Sigmoid colon (tissue), 7 donors: ENCODE results near the gene ATG4B. TPM values are rescaled to one million over a fixed set of nuclear protein-coding genes. Genes with fewer than 3 reads are reported as not detected.

Experiments used
- DNase-seq: peaks from one replicate; pipeline ENCODE4 v3.0.0-alpha.2; 2019
- H3K27ac ChIP-seq, 4 donors: fragments of 200-600 bp; sonication (generic); one replicate each; pipeline ENCODE4 v1.5.1; 2016 to 2019; ENCODE audit warnings: mild to moderate bottlenecking in 1 of 4
- H3K27me3 ChIP-seq, 3 donors: fragments of 200-600 bp; sonication (generic); one replicate each; pipeline ENCODE4 v1.5.1; 2019; ENCODE audit warnings: mild to moderate bottlenecking in 1 of 3
- H3K36me3 ChIP-seq, 4 donors: fragments of 200-600 bp; sonication (generic); one replicate each; pipeline ENCODE4 v1.5.1; 2016 to 2019
- H3K4me1 ChIP-seq, 4 donors: fragments of 200-600 bp; sonication (generic); one replicate each; pipeline ENCODE4 v1.5.1; 2017 to 2019
- H3K4me3 ChIP-seq, 4 donors: fragments of 200-600 bp; sonication (generic); one replicate each; pipeline ENCODE4 v1.5.1; 2017 to 2019; ENCODE audit warnings: mild to moderate bottlenecking in 2 of 4, moderate library complexity in 1 of 4
- H3K9me3 ChIP-seq, 4 donors: fragments of 200-600 bp in 3 of 4; sonication (generic) in 3 of 4; one replicate each; pipeline versions ENCODE4 v1.5.1 to v1.6.1; 2013 to 2019
- CTCF ChIP-seq, 4 experiments: fragments of 450-650 bp in 3 of 4; fragments of 200-600 bp in 1 of 4; IDR thresholded peaks; one replicate each; pipeline ENCODE4 v1.5.1; 2016 to 2019; ENCODE audit warnings: antibody characterized with exemption in 4 of 4, mild to moderate bottlenecking in 3 of 4, moderate library complexity in 2 of 4
- EP300 ChIP-seq, 4 donors: sonication (generic); formaldehyde crosslinking; IDR thresholded peaks; one replicate each; pipeline ENCODE4 v1.6.1; 2017; ENCODE audit warnings: antibody characterized with exemption in 4 of 4
- POLR2A ChIP-seq, 2 donors: fragments of 450-650 bp; IDR thresholded peaks; one replicate each; pipeline ENCODE4 v1.6.1; 2016; ENCODE audit warnings: antibody characterized with exemption in 2 of 2, mild to moderate bottlenecking in 2 of 2, moderate library complexity in 2 of 2
- POLR2AphosphoS5 ChIP-seq, 4 donors: sonication (generic); formaldehyde crosslinking; IDR thresholded peaks; one replicate each; pipeline ENCODE4 v1.6.1; 2017; ENCODE audit warnings: antibody characterized with exemption in 4 of 4
- WGBS, 2 donors: extraction: QIAGEN DNeasy Blood & Tissue Kit; methylation state at CpG; one replicate each; pipeline ENCODE4 v1.1.7; 2013; 5-methylcytosine and 5-hydroxymethylcytosine counted together
- intact Hi-C: fragments of 100-400 bp; cut with DNase I; formaldehyde crosslinking; loops from one replicate; pipeline ENCODE4 v1.15.1; 2023
- polyA plus RNA-seq, 3 donors: library from polyadenylated mRNA; stranded (reverse); fragments of 200-250 nt; gene quantifications; one replicate each; pipeline ENCODE4 v1.2.3, GENCODE V29; 2013
- total RNA-seq, 4 donors: library from RNA; depleted of rRNA; stranded (reverse); fragments of >200 nt; gene quantifications; one replicate each; pipeline ENCODE4 v1.1.0, GENCODE V29; 2016
- donor health status: healthy with polysubstance abuse.
- donor health status: Bipolar disorder and iron deficiency.
- donor health status: healthy.

Gene ATG4B
- total and polyA plus RNA-seq, 7 donors = 27.6 to 70.7 (median 40.3) TPM

DNA sequence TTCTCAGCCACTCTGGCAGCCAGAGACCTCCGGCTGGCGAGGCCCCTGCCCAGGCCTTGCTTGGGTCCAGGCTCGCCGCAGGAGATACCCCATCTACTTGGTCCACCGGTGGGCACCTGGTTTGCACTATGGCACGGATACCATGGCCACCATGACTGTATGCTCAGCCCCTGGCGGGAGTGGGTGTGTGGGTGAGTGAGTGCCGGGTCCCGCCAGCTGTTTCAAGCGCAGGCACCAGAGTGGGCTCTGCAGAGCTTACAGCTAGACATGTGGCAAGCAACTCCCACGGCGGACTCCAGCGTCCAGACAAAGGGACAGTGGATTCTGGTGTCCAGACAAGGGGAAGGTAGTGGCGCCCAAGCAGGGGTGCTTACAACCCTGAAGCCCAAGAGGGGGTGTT is 1.4 kb downstream of the ATG4B start:
- TF ChIP-seq POLR2AphosphoS5 (IDR thresholded peaks at IDR 0.05) = no peak
- no peak for TF ChIP-seq CTCF (IDR thresholded peaks at IDR 0.05)
- no peak for TF ChIP-seq POLR2A (IDR thresholded peaks at IDR 0.05)
- TF ChIP-seq EP300 (IDR thresholded peaks at IDR 0.05) = no peak
- Histone ChIP-seq H3K36me3 (peaks cover 0 to under 1% (median 0%) of the 10 kb centered on the region in 4 donors), H3K4me3 (peak overlapping the region in 1 of 4 donors; percentile 95), H3K27ac (no peak overlapping the region), H3K27me3 (no peaks in the 10 kb centered on the region), H3K4me1 (peaks cover 0 to 66% (median 60%) of the 10 kb centered on the region in 4 donors), H3K9me3 (no peaks in the 10 kb centered on the region)
- 95 to 97% methylated on average over 14 of the region's 14 CpGs for WGBS, 2 donors
- intact Hi-C loops = loop anchor here (5.0 to 10.0 kb wide), 3 partner anchors 63 to 284 kb away; partner anchors contain the start of genes FARP2 and ING5
- no peak for DNase-seq

- intact Hi-C loops = loop anchor here (5.0 to 10.0 kb wide), 3 partner anchors 63 to 285 kb away; partner anchors contain the start of genes FARP2 and ING5
- Histone ChIP-seq H3K4me1 (peaks cover 0 to 62% (median 57%) of the 10 kb centered on the region in 4 donors), H3K4me3 (no peak overlapping the region), H3K36me3 (no peaks in the 10 kb centered on the region), H3K9me3 (no peaks in the 10 kb centered on the region), H3K27me3 (no peaks in the 10 kb centered on the region), H3K27ac (no peak overlapping the region)
- 96 to 98% methylated on average over 7 of the region's 7 CpGs for WGBS, 2 donors
- DNase-seq = no peak
- TF ChIP-seq EP300 (IDR thresholded peaks at IDR 0.05) = no peak
- no peak for TF ChIP-seq POLR2AphosphoS5 (IDR thresholded peaks at IDR 0.05)
- no peak for TF ChIP-seq POLR2A (IDR thresholded peaks at IDR 0.05)
Observed at GRCh38 chr2:241639385-241639784, 1.9 kb downstream of the ATG4B start.

GRCh38 chr2:241640165-241640795 is 2.8 kb downstream of the ATG4B start:
- WGBS, 2 donors = 91 to 92% methylated on average over 8 of the region's 8 CpGs
- Histone ChIP-seq H3K4me1 (peaks cover 0 to 55% (median 49%) of the 10 kb centered on the region in 4 donors), H3K27me3 (no peaks in the 10 kb centered on the region), H3K9me3 (no peaks in the 10 kb centered on the region), H3K27ac (peak overlapping the region in 3 of 4 donors; percentile 37 to 61 (median 50)), H3K4me3 (no peak overlapping the region), H3K36me3 (no peaks in the 10 kb centered on the region)
- intact Hi-C loops = no loop called here
- DNase-seq = no peak
- TF ChIP-seq CTCF (IDR thresholded peaks at IDR 0.05) = no peak
- TF ChIP-seq EP300 (IDR thresholded peaks at IDR 0.05) = no peak
- TF ChIP-seq POLR2AphosphoS5 (IDR thresholded peaks at IDR 0.05) = no peak
- no peak for TF ChIP-seq POLR2A (IDR thresholded peaks at IDR 0.05)

- TF ChIP-seq EP300 (IDR thresholded peaks at IDR 0.05) = no peak
- TF ChIP-seq POLR2AphosphoS5 (IDR thresholded peaks at IDR 0.05) = no peak
- TF ChIP-seq CTCF (IDR thresholded peaks at IDR 0.05) = no peak
- no peak for TF ChIP-seq POLR2A (IDR thresholded peaks at IDR 0.05)
- no peaks in the 10 kb centered on the region for H3K27me3 ChIP-seq
- no peaks in the 10 kb centered on the region for H3K36me3 ChIP-seq
- 33 to 71% methylated on average over 2 of the region's 2 CpGs for WGBS, 2 donors
- intact Hi-C loops = no loop called here
- H3K4me1 ChIP-seq = peaks cover 0 to 58% (median 48%) of the 10 kb centered on the region in 4 donors
- H3K4me3 ChIP-seq = no peak overlapping the region
- DNase-seq = no peak
- peak overlapping the region in 1 of 4 donors; percentile 61 for H3K27ac ChIP-seq
- H3K9me3 ChIP-seq = no peaks in the 10 kb centered on the region
Observed at GRCh38 chr2:241641631-241642030, 4.1 kb downstream of the ATG4B start.

DNA sequence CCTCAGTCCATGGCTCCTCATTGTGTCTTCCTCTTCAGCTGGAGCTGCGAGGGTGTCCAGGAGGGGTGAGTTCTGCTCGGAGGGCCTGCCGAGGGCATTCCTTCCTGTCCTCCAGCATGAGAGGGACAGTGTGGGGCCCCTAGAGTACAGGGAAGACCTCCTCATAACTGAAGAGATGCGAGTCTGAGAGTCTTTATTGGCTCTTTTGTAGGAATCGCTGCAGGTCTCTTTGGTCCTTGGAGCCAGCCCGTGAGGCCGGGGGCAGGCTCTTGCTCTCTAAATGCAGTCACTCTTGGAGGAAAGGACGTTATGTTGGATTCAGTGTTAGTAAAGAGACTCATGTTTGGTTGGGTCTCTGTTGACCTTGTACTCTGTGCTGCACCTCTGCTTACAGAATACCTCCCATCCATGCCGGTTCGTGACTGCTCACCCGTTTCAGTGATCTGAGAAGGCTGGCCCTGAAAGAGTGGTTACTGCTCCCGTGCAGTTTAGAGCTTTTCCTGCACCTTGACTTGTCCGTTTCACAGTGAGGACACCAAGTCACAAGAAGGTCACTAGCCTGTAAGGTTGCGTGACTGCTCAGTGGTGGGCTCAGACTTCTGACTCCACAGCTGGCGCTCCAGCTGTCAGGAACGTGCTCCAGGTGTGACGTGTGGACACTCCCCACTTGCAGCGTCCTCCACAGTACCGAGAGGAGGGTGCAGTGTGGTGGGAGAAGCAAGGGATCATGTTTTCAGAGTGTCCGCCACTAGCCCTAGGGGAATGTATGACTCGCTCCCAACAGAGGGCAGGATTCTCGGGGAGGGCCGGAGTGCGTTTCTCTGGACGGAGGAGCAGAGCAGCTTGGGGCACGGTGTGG is 7.8 kb downstream of the ATG4B start:
- Histone ChIP-seq H3K4me1 (peaks cover 0 to 68% (median 55%) of the 10 kb centered on the region in 4 donors), H3K27me3 (no peaks in the 10 kb centered on the region), H3K27ac (no peak overlapping the region), H3K36me3 (no peaks in the 10 kb centered on the region), H3K9me3 (no peaks in the 10 kb centered on the region), H3K4me3 (no peak overlapping the region)
- no peak for DNase-seq
- 82 to 87% methylated on average over 26 of the region's 26 CpGs for WGBS, 2 donors
- no peak for TF ChIP-seq POLR2AphosphoS5 (IDR thresholded peaks at IDR 0.05)
- TF ChIP-seq EP300 (IDR thresholded peaks at IDR 0.05) = no peak
- TF ChIP-seq POLR2A (IDR thresholded peaks at IDR 0.05) = no peak
- no peak for TF ChIP-seq CTCF (IDR thresholded peaks at IDR 0.05)
- intact Hi-C loops = no loop called here
